ENCODE measurements around the gene IL31RA.

- TF ChIP-seq, protein P1, sequence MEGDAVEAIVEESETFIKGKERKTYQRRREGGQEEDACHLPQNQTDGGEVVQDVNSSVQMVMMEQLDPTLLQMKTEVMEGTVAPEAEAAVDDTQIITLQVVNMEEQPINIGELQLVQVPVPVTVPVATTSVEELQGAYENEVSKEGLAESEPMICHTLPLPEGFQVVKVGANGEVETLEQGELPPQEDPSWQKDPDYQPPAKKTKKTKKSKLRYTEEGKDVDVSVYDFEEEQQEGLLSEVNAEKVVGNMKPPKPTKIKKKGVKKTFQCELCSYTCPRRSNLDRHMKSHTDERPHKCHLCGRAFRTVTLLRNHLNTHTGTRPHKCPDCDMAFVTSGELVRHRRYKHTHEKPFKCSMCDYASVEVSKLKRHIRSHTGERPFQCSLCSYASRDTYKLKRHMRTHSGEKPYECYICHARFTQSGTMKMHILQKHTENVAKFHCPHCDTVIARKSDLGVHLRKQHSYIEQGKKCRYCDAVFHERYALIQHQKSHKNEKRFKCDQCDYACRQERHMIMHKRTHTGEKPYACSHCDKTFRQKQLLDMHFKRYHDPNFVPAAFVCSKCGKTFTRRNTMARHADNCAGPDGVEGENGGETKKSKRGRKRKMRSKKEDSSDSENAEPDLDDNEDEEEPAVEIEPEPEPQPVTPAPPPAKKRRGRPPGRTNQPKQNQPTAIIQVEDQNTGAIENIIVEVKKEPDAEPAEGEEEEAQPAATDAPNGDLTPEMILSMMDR (conservative IDR thresholded peaks at IDR 0.05; ENCODE audit: low read length): no peak
- no peak for TF ChIP-seq EZH2phosphoT487 (IDR thresholded peaks at IDR 0.05; ENCODE audit: borderline replicate concordance, low read depth, low read length)
Observed at GRCh38 chr5:55929020-55929799, 78.1 kb downstream of the IL31RA start.

Data from OCI-LY7 (cell line).